Kidney glomerular epithelial cell (primary cell): ENCODE data around the gene FNBP1.
A peak's percentile ranks its signal among the peaks of the same experiment; 100 is the strongest.
"Not testable (repeated sequence)": the region's sequence is repeated elsewhere in the genome, so short reads cannot be mapped to it uniquely, and the experiment has no call there.

Source experiments
- DNase-seq: peaks from one replicate; lab custom pipeline; 2025; lab: John Stamatoyannopoulos, UW

Gene FNBP1

GRCh38 chr9:129890718-129891299, 152.2 kb downstream of the FNBP1 start:
- DNase-seq: not testable (repeated sequence)

DNA sequence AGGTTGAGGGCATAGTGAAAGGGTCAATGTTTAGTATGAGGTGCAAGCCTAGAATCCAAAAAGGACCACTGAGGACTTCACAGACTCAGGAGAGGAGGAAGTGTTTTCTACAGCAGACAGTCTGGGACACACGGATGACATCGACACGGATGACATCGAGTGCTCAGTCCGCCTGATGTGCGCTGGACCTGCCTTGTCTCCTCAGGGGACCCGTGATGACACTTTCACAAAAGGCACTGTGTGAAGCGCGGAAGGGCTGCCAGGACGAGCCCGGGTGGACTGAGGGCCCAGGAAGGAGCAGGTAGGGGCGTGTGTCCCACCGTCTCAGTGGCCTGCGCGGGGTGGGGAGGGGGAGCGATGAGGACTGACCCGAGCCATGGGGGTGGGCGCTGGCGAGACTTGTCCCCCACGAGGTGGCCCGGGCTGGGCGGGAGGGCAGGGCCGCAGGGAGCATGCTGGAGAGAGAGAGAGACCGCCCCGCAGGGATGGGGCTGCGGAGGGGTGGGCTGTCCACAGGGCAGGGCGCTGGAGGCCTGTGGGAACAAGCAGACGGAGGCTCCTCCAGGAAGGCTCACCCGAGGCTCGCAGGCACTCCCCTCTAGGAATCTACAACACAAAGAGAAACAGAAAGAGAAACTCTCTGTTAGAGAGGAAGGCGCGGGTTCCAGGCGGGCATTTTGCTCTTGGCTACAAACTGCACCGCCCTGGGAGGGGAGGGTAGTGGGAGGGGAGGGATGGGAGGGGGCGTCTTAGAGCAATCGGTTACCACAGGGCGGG, 152.9 kb downstream of the FNBP1 start:
- no peak for DNase-seq

- DNase-seq: no peak
Observed at GRCh38 chr9:129889122-129889940, 153.7 kb downstream of the FNBP1 start.

DNA sequence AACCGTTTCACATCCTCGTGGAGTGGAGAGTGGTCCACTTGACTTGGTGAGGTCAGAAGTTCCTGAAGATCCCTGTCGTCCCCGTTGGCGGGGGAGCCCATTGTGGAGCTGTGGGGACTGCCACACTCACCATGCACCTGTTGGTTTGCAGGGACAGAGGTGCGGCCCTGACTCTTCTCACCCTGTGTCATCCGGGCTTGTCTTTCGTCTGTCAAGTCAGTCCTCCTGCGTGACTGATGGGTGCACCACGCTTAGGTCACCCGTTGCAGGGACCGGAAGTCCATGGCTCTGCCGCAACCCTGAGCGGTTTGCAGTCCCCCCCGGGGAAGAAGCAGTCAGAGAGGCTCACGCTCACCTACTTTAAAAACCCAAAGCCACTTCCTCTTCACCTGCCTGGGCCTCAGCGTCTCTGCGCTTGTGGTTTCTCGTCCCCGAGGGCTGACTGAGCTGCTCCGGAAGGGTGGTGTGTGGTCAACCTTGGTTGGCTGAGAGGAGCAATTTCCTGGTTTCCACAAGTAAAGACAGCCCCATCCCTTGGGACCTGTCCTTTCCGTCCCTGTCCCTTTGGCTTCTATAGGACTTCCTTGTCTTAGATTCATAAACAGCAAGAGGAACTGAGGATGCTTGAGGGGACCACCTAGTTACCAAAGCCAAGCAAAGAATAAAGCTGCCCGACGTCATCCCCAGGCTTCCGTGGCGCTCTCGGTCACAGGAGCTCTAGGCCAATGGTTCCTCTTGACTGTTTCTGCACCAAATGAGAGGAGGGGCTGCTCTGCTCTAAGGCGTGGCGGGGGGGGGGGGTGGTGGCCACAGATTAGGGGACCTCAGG, 154.5 kb downstream of the FNBP1 start:
- DNase-seq: no peak

GRCh38 chr9:129887334-129888292, 155.4 kb downstream of the FNBP1 start:
- DNase-seq: peak; percentile 85

- DNase-seq: no peak
Observed at GRCh38 chr9:129886226-129887174, 156.5 kb downstream of the FNBP1 start.

DNA sequence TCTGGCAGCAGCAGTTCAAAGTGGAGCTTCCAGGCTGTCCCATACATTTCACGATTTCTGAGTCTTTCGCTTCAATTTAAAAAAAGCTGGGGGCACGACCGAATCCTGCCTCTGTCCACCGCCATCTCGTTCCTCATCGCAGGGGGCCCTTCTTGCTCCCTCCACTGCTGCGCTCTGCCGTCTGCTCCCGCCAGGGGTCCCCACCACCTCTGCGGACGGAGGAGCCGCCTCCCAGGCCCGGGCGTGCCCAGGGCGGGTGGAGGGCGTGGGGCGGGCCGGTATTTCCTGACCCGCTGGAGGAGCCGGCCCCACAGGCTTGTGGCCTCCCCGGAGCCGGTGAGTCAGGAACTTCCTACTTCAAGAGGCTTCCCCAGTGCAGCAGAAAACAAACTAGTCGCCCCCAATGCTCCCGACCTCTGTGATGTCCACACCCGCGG, 157.3 kb downstream of the FNBP1 start:
- peak; percentile 89 for DNase-seq

- no peak for DNase-seq
Observed at GRCh38 chr9:129885018-129885669, 157.8 kb downstream of the FNBP1 start.

GRCh38 chr9:129884220-129885017, 158.6 kb downstream of the FNBP1 start:
- peak; percentile 60 for DNase-seq

GRCh38 chr9:129881547-129882324, 161.3 kb downstream of the FNBP1 start:
- DNase-seq: no peak

- DNase-seq: no peak
Observed at GRCh38 chr9:129880654-129881546, 162.1 kb downstream of the FNBP1 start.

DNA sequence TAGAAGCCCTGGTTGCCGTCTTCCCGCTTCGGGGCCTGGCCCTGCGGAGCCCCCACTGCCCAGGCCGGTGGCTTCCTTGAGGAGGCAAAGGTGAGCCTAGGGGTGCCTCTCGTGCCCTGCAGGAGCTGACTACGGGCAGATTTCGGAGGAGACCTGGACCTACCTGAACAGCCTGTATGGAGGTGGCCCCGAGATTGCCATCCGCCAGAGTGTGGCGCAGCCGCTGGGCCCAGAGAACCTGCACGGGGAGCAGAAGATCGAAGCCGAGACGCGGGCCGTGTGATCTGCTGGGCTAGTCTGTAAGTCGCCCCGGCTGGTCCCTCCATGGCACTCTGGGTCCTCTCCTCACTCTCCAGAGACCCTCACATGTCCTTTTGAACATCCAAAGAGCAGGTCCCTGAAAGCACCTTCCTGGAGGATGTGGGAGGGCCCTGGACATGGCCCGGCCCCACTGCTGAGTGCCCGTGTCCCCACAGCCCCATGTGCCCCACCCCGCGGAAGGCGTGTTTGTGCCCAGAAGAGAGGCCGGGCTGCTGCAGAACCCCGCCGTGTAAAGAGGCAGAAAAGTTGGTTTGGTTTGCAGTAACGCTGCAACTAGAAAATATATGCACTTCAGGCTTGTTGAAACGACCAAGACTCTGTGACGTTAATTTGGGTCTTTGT, 162.9 kb downstream of the FNBP1 start:
- no peak for DNase-seq

GRCh38 chr9:129879103-129879699, 163.8 kb downstream of the FNBP1 start:
- DNase-seq: no peak

DNA sequence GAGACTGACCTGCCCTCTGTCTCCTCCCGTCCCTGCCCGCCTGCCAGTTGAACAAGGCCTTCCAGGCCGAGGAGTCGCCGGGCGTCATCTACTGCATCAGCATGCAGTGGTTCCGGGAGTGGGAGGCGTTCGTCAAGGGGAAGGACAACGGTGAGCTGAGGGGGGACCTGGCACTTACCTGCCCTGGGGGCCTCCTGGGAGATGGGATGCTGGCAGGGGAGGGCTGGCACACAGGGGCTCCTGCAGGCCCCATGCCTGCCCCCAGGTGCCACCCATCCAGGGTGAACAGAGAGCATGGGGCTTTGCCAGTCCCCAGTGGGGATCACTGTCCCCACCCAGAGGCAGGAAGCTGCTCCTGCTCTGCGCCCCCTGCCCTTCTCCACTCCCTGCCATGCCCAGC, 164.7 kb downstream of the FNBP1 start:
- DNase-seq: no peak

DNA sequence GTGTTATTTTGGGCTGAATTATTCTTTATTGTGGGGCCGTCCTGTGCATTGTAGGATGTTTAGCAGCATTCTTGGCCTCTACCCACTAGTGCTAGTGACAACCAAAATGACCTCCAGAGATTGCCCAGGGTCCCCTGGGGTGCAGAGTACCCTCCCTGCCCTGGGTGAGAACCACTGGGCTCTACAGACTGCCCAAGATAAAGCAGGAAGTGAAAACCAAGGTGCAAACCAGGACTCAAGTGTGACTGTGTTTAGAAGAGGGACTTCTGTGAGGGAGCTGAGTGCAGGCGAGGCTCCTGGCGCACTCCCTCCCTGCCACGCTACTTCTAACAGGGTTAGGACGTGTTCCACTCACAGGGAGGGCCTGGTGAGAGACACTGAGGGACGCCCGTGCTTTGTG, 166.2 kb downstream of the FNBP1 start:
- no peak for DNase-seq
